Mesenchymal stem cell (in vitro differentiated cells and primary cell): Measurements from ENCODE around the gene TAF4.

Source experiments
- DNase-seq: peaks from one replicate; pipeline ENCODE4 v3.0.0-alpha.2; 2013
- H2AFZ ChIP-seq: one replicate; pipeline ENCODE4 v1.6.1; 2013; ENCODE audit warnings: low read depth, mild to moderate bottlenecking, control low read depth, inconsistent platforms, low read length, moderate library complexity
- H2AK5ac ChIP-seq: 2 replicates; pipeline ENCODE4 v1.6.1; 2013; ENCODE audit warnings: low read length, moderate library complexity, mild to moderate bottlenecking, inconsistent platforms; ENCODE audit not compliant: severe bottlenecking
- H2BK120ac ChIP-seq: one replicate; pipeline ENCODE4 v1.6.1; 2013; ENCODE audit warnings: low read depth, mild to moderate bottlenecking, inconsistent platforms, low read length, moderate library complexity
- H2BK12ac ChIP-seq, 2 experiments: one replicate each; pipeline ENCODE4 v1.6.1; 2013; ENCODE audit warnings: inconsistent platforms in 2 of 2, low read length in 2 of 2, mild to moderate bottlenecking in 2 of 2, moderate library complexity in 2 of 2, control low read depth in 1 of 2
- H2BK15ac ChIP-seq: one replicate; pipeline ENCODE4 v1.6.1; 2013; ENCODE audit warnings: mild to moderate bottlenecking, low read depth, inconsistent platforms; ENCODE audit not compliant: poor library complexity, severe bottlenecking
- H2BK5ac ChIP-seq: 2 replicates; pipeline ENCODE4 v1.6.1; 2013; ENCODE audit warnings: low read depth, mild to moderate bottlenecking, low read length, control low read depth, inconsistent platforms; ENCODE audit not compliant: poor library complexity, severe bottlenecking
- H3K14ac ChIP-seq, 2 experiments: one replicate each; pipeline ENCODE4 v1.6.1; 2013; ENCODE audit warnings: inconsistent platforms in 2 of 2, low read length in 2 of 2, control low read depth in 1 of 2, mild to moderate bottlenecking in 1 of 2, moderate library complexity in 1 of 2
- H3K18ac ChIP-seq, 2 experiments: one replicate each; pipeline ENCODE4 v1.6.1; 2013; ENCODE audit warnings: inconsistent platforms in 2 of 2, low read length in 2 of 2, control low read depth in 1 of 2, low read depth in 1 of 2, mild to moderate bottlenecking in 1 of 2
- H3K23ac ChIP-seq, 2 experiments: one replicate each; pipeline ENCODE4 v1.6.1; 2013; ENCODE audit warnings: inconsistent platforms in 2 of 2, low read length in 2 of 2, mild to moderate bottlenecking in 2 of 2, moderate library complexity in 2 of 2, control low read depth in 1 of 2
- H3K27ac ChIP-seq: 2 replicates; pipeline ENCODE4 v1.5.1; 2013; ENCODE audit warnings: mild to moderate bottlenecking, moderate library complexity, low read length, control low read depth, inconsistent platforms; ENCODE audit not compliant: poor library complexity, severe bottlenecking
- H3K27me3 ChIP-seq, 2 experiments: 2 replicates each; pipeline versions ENCODE4 v1.6.1 to v1.7.0; 2013; ENCODE audit warnings: low read length in 2 of 2, mild to moderate bottlenecking in 2 of 2, moderate library complexity in 2 of 2, control low read depth in 1 of 2, inconsistent platforms in 1 of 2; ENCODE audit not compliant: control insufficient read depth in 1 of 2, insufficient read depth in 1 of 2
- H3K36me3 ChIP-seq, 2 experiments: 2 replicates each; pipeline versions ENCODE4 v1.6.1 to v1.7.0; 2013; ENCODE audit warnings: low read length in 2 of 2, control low read depth in 1 of 2, inconsistent platforms in 1 of 2, low read depth in 1 of 2, mild to moderate bottlenecking in 1 of 2; ENCODE audit not compliant: insufficient read depth in 2 of 2, control insufficient read depth in 1 of 2
- H3K4ac ChIP-seq, 2 experiments: one replicate each; pipeline ENCODE4 v1.6.1; 2013; ENCODE audit warnings: inconsistent platforms in 2 of 2, low read length in 2 of 2, mild to moderate bottlenecking in 2 of 2, moderate library complexity in 2 of 2, control low read depth in 1 of 2, low read depth in 1 of 2
- H3K4me1 ChIP-seq: 2 replicates; pipeline ENCODE4 v1.6.1; 2013; ENCODE audit warnings: low read depth, low read length, control low read depth; ENCODE audit not compliant: control insufficient read depth, insufficient read depth
- H3K4me2 ChIP-seq: 2 replicates; pipeline ENCODE4 v1.6.1; 2013; ENCODE audit warnings: low read length, mild to moderate bottlenecking, inconsistent platforms; ENCODE audit not compliant: poor library complexity, severe bottlenecking
- H3K4me3 ChIP-seq, 2 experiments: 2 replicates each; pipeline versions ENCODE4 v1.5.1 to v1.7.0; 2013; ENCODE audit warnings: low read length in 2 of 2, mild to moderate bottlenecking in 2 of 2, control low read depth in 1 of 2, low read depth in 1 of 2; ENCODE audit not compliant: insufficient read depth in 1 of 2
- H3K79me1 ChIP-seq: replicated peaks from 2 replicates; pipeline ENCODE4 v1.6.1; 2013; ENCODE audit warnings: mild to moderate bottlenecking, control low read depth, low read length, inconsistent platforms; ENCODE audit not compliant: poor library complexity, severe bottlenecking
- H3K9ac ChIP-seq: 2 replicates; pipeline ENCODE4 v1.7.0; 2013; ENCODE audit warnings: mild to moderate bottlenecking, low read length, moderate library complexity
- H3K9me3 ChIP-seq: 2 replicates; pipeline ENCODE4 v1.7.0; 2013; ENCODE audit warnings: mild to moderate bottlenecking, low read length; ENCODE audit not compliant: control insufficient read depth
- H4K8ac ChIP-seq: one replicate; pipeline ENCODE4 v1.6.1; 2013; ENCODE audit warnings: inconsistent platforms, mild to moderate bottlenecking, low read length, moderate library complexity
- H4K91ac ChIP-seq: one replicate; pipeline ENCODE4 v1.6.1; 2013; ENCODE audit warnings: mild to moderate bottlenecking, low read length, inconsistent platforms
- WGBS: methylation state at CpG from one replicate; pipeline ENCODE4 v1.1.7; 2013; ENCODE audit warnings: mixed read lengths; 5-methylcytosine and 5-hydroxymethylcytosine counted together

TAF4 gene

GRCh38 chr20:61950641-61951071, 115.0 kb downstream of the TAF4 start:
- H2BK120ac ChIP-seq: no peak overlapping the region
- no peak overlapping the region for H3K4ac ChIP-seq
- H3K23ac ChIP-seq: no peak overlapping the region
- H3K4me2 ChIP-seq: no peak overlapping the region
- no peak overlapping the region for H2AFZ ChIP-seq
- H2BK5ac ChIP-seq: no peak overlapping the region
- no peaks in the 10 kb centered on the region for H3K36me3 ChIP-seq
- H3K18ac ChIP-seq: no peak overlapping the region
- H2AK5ac ChIP-seq: no peak overlapping the region
- no peaks in the 10 kb centered on the region for H3K9me3 ChIP-seq
- no peak overlapping the region for H4K8ac ChIP-seq
- H4K91ac ChIP-seq: no peak overlapping the region
- 41% methylated on average over 7 of the region's 7 CpGs for WGBS
- no peak for DNase-seq
- H3K27ac ChIP-seq: no peak overlapping the region
- no peak overlapping the region for H2BK12ac ChIP-seq
- no peak overlapping the region for H3K14ac ChIP-seq
- peaks cover 10 to 19% of the 10 kb centered on the region in 2 experiments for H3K27me3 ChIP-seq
- no peak overlapping the region for H3K4me3 ChIP-seq
- no peaks in the 10 kb centered on the region for H3K79me1 ChIP-seq
- no peaks in the 10 kb centered on the region for H3K4me1 ChIP-seq
- H3K9ac ChIP-seq: no peak overlapping the region
- H2BK15ac ChIP-seq: no peak overlapping the region

DNA sequence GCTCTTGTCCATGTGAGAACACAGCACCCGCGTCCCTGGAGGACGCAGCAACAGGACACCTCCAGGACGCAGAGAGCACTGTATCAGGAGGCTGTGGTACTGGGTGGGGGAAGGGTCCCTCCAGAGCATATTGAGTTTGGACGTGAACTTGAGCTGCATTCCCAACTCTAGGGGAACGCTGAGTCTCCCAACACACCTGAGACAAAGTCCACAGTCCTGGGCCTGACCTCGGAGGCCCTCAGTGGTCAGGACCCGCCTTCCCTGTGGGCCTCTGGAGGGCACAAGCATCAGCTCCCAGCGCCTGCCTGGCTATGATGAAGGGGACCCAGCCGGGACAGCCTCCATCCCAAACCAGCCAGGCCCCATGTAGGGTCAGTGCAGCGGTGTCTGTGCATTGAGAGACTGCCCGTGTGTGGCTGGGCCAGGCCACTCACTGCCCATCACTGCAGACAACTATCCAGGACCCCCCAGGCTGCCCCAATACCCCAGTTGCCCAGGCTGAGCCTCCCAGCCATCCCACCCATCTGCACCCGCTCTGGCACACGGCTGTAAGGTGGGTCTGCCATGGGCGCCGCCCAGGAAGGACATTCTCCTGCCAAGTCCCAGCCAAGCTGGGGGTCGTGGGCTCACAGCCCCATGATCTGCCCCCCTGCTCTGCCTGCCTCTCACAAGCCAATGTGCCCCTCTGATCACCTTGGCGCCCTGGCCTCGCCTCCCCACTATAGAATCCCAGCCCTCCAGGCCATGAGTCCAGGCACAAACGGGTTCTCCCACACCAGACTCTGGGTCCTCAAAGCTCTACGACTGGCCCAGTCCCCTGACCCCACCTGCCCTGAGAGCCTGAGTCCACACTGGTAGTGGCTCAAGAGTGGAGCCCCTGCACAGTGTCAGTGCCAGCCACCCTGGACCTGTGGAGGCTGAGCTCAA, 115.7 kb downstream of the TAF4 start:
- Histone ChIP-seq H2BK5ac (no peak overlapping the region), H3K4me3 (no peak overlapping the region), H4K91ac (no peak overlapping the region), H2AFZ (no peak overlapping the region), H2BK12ac (no peak overlapping the region), H3K79me1 (no peaks in the 10 kb centered on the region), H2AK5ac (no peak overlapping the region), H3K18ac (no peak overlapping the region), H3K27me3 (peaks cover 9 to 13% of the 10 kb centered on the region in 2 experiments), H2BK15ac (no peak overlapping the region), H3K4me1 (no peaks in the 10 kb centered on the region), H3K9me3 (no peaks in the 10 kb centered on the region), H3K9ac (no peak overlapping the region), H3K14ac (no peak overlapping the region), H4K8ac (no peak overlapping the region), H2BK120ac (no peak overlapping the region), H3K23ac (no peak overlapping the region), H3K4me2 (no peak overlapping the region), H3K27ac (no peak overlapping the region), H3K36me3 (no peaks in the 10 kb centered on the region), H3K4ac (no peak overlapping the region)
- DNase-seq: no peak
- 83% methylated on average over 21 of the region's 21 CpGs for WGBS

- Histone ChIP-seq H3K36me3 (no peaks in the 10 kb centered on the region), H3K9ac (no peak overlapping the region), H3K79me1 (no peaks in the 10 kb centered on the region), H3K4me3 (no peak overlapping the region), H3K4ac (no peak overlapping the region), H3K27ac (no peak overlapping the region), H3K18ac (no peak overlapping the region), H2BK12ac (no peak overlapping the region), H3K9me3 (no peaks in the 10 kb centered on the region), H3K27me3 (peaks cover 3 to 7% of the 10 kb centered on the region in 2 experiments), H2AK5ac (no peak overlapping the region), H3K4me1 (no peaks in the 10 kb centered on the region), H3K14ac (no peak overlapping the region), H3K23ac (no peak overlapping the region), H4K91ac (no peak overlapping the region), H2BK120ac (no peak overlapping the region), H2BK15ac (no peak overlapping the region), H2BK5ac (no peak overlapping the region), H2AFZ (no peak overlapping the region), H3K4me2 (no peak overlapping the region), H4K8ac (no peak overlapping the region)
- DNase-seq: no peak
- 91% methylated on average over 7 of the region's 7 CpGs for WGBS
These were observed 116.3 kb downstream of the TAF4 start for GRCh38 chr20:61949363-61949713.

DNA sequence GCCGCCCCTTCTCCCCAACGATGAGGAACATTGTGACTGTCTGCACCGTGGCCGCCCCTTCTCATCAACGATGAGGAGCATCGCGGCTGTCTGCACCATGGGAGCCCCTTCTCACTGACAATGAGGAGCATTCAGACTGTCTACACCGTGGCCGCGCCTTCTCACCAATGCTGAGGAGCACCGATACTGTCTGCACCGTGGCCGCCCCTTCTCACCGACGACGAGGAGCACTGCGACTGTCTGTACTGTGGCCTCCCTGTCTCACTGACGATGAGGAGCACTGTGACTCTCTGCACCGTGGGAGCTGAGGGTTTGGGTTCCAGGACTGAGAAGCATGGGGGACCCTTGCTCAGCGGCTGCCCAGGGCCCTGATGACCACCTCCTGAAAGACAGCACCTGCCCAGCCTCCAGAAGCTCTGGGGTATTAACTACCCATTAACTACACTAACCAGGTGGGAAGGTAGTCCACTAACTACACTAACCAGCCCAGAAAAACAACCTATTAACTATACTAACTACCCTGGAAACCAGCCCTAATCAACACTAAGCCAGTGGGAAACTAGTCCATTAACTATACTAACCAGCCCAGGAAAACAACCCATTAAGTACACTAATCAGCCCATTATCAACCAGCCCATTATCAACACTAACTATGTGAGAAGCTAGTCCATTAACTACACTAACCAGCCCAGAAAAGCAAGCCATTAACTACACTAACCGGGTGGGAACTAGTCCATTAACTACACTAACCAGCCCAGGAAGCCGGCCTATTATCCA, 116.9 kb downstream of the TAF4 start:
- Histone ChIP-seq H3K36me3 (no peaks in the 10 kb centered on the region), H3K18ac (no peak overlapping the region), H3K4me2 (no peak overlapping the region), H2BK12ac (no peak overlapping the region), H3K9me3 (no peaks in the 10 kb centered on the region), H4K8ac (no peak overlapping the region), H2BK120ac (no peak overlapping the region), H3K9ac (no peak overlapping the region), H3K4me1 (no peaks in the 10 kb centered on the region), H3K79me1 (no peaks in the 10 kb centered on the region), H3K4me3 (no peak overlapping the region), H3K23ac (no peak overlapping the region), H3K4ac (no peak overlapping the region), H4K91ac (no peak overlapping the region), H2BK5ac (no peak overlapping the region), H3K14ac (no peak overlapping the region), H3K27me3 (peaks cover 0 to 4% of the 10 kb centered on the region in 2 experiments), H2AK5ac (no peak overlapping the region), H2BK15ac (no peak overlapping the region), H3K27ac (no peak overlapping the region), H2AFZ (no peak overlapping the region)
- WGBS: 84% methylated on average over 22 of the region's 22 CpGs
- DNase-seq: no peak
